Measurements from ENCODE around the gene BTRC. TPM values are rescaled to one million over a fixed set of nuclear protein-coding genes. Genes with fewer than 3 reads are reported as not detected.

The BTRC gene
- total RNA-seq, 1 donor from 2014 or later = 38.4 TPM

DNA sequence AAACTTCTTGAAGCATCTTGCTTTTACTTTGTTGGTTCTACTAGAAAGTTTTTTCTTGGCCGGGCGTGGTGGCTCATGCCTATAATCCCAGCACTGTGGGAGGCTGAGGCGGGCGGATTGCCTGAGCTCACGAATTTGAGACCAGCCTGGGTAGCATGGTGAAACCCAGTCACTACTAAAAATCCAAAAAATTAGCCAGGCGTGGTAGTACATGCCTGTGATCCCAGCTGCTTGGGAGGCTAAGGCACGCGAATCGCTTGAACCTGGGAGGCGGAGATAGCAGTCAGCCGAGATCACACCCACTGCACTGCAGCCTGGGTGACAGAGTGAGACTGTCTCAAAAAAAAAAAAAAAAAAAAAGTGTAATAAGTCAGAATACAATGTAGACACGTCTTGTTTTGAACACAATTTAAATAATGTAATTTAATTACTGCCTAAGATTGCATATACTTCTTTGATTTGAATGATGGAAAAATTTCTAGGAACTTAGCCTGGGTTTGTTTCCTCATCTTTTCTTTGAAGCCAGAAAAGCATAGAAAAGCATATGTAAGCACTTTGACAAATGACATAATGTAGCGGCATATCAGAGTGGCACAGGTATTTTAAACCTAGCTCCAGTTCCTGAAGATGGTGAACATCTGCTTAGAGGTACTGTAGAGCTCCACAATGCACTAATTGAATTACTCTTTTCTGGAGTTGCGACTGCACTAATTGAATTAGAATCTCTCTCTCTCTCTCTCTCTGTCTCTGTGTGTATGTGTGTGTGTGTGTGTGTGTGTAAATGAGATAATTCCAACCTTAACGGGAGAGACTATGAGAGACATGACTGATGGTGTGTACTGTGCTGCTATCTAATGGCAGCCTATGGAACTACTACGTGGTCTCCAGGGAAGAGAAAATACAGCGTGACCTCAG lies 87.8 kb downstream of the BTRC start:
- peak overlapping the region; percentile 6 for H3K27ac Mint-ChIP-seq
- TF ChIP-seq, protein P1, sequence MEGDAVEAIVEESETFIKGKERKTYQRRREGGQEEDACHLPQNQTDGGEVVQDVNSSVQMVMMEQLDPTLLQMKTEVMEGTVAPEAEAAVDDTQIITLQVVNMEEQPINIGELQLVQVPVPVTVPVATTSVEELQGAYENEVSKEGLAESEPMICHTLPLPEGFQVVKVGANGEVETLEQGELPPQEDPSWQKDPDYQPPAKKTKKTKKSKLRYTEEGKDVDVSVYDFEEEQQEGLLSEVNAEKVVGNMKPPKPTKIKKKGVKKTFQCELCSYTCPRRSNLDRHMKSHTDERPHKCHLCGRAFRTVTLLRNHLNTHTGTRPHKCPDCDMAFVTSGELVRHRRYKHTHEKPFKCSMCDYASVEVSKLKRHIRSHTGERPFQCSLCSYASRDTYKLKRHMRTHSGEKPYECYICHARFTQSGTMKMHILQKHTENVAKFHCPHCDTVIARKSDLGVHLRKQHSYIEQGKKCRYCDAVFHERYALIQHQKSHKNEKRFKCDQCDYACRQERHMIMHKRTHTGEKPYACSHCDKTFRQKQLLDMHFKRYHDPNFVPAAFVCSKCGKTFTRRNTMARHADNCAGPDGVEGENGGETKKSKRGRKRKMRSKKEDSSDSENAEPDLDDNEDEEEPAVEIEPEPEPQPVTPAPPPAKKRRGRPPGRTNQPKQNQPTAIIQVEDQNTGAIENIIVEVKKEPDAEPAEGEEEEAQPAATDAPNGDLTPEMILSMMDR (IDR thresholded peaks at IDR 0.05; ENCODE audit: unreplicated experiment) = no peak
- DNase-seq (ENCODE audit: low spot score in 2 of 2, unreplicated experiment in 2 of 2) = no peak
- H3K4me1 Mint-ChIP-seq = peaks cover 5% of the 10 kb centered on the region
- H3K9me3 Mint-ChIP-seq = no peaks in the 10 kb centered on the region
- no peaks in the 10 kb centered on the region for H3K27me3 Mint-ChIP-seq (ENCODE audit: low read depth)
- H3K4me3 Mint-ChIP-seq = no peak overlapping the region
- no peaks in the 10 kb centered on the region for H3K36me3 Mint-ChIP-seq

GRCh38 chr10:101442456-101442800 lies 88.5 kb downstream of the BTRC start:
- no peak overlapping the region for H3K4me3 Mint-ChIP-seq
- DNase-seq (ENCODE audit: low spot score in 2 of 2, unreplicated experiment in 2 of 2) = no peak
- H3K27ac Mint-ChIP-seq = no peak overlapping the region
- TF ChIP-seq, protein P1 (IDR thresholded peaks at IDR 0.05; ENCODE audit: unreplicated experiment) = no peak
- no peaks in the 10 kb centered on the region for H3K27me3 Mint-ChIP-seq (ENCODE audit: low read depth)
- no peaks in the 10 kb centered on the region for H3K9me3 Mint-ChIP-seq
- H3K36me3 Mint-ChIP-seq = no peaks in the 10 kb centered on the region
- H3K4me1 Mint-ChIP-seq = peaks cover 5% of the 10 kb centered on the region

- Mint-ChIP-seq H3K4me1 (peaks cover 6% of the 10 kb centered on the region), H3K9me3 (no peaks in the 10 kb centered on the region), H3K36me3 (no peaks in the 10 kb centered on the region), H3K27me3 (ENCODE audit: low read depth) (no peaks in the 10 kb centered on the region), H3K27ac (no peak overlapping the region), H3K4me3 (no peak overlapping the region)
- TF ChIP-seq, protein P1 (IDR thresholded peaks at IDR 0.05; ENCODE audit: unreplicated experiment) = peak; percentile 26
- DNase-seq (ENCODE audit: low spot score in 2 of 2, unreplicated experiment in 2 of 2) = no peak
Observed at GRCh38 chr10:101444058-101444898, 90.3 kb downstream of the BTRC start.

- peaks cover 19% of the 10 kb centered on the region for H3K4me1 Mint-ChIP-seq
- TF ChIP-seq, protein P1 (IDR thresholded peaks at IDR 0.05; ENCODE audit: unreplicated experiment) = no peak
- H3K36me3 Mint-ChIP-seq = no peaks in the 10 kb centered on the region
- no peak for DNase-seq (ENCODE audit: low spot score in 2 of 2, unreplicated experiment in 2 of 2)
- H3K27ac Mint-ChIP-seq = no peak overlapping the region
- no peaks in the 10 kb centered on the region for H3K27me3 Mint-ChIP-seq (ENCODE audit: low read depth)
- no peaks in the 10 kb centered on the region for H3K9me3 Mint-ChIP-seq
- H3K4me3 Mint-ChIP-seq = no peak overlapping the region
Observed at GRCh38 chr10:101446071-101446470, 92.1 kb downstream of the BTRC start.

DNA sequence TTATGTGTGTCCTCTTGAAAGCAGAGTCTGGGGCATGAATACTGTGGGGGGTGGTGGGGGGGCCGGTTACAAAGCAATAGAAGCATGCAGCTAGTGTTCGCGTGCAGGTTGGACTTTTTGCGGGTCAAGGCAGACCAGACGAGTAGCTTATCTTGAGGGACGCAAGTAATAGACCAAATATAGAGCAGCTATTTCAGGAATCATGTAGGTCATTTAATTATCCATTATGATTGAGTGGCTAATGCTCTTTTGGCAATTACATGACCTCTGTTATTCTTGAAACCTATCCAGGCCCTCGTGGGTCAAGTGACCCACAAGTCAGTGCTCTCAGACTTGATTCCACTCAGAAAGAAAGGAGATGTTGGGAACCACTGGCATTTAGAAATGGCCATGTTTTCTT lies 93.0 kb downstream of the BTRC start:
- Mint-ChIP-seq H3K4me1 (peaks cover 27% of the 10 kb centered on the region), H3K9me3 (no peaks in the 10 kb centered on the region)

More for the DNA sequence above, 93.0 kb downstream of the BTRC start:
- Mint-ChIP-seq H3K27me3 (ENCODE audit: low read depth) (no peaks in the 10 kb centered on the region), H3K36me3 (no peaks in the 10 kb centered on the region), H3K27ac (no peak overlapping the region), H3K4me3 (no peak overlapping the region)
- DNase-seq (ENCODE audit: low spot score in 2 of 2, unreplicated experiment in 2 of 2) = no peak
- TF ChIP-seq, protein P1 (IDR thresholded peaks at IDR 0.05; ENCODE audit: unreplicated experiment) = no peak

Data from mesothelial cell of epicardium (in vitro differentiated cells).